HG02642 (cell line): ENCODE results near the gene PPIB.

Source experiments
- ATAC-seq: cut with Tn5 transposase; IDR thresholded peaks from one replicate; pipeline ENCODE4 v1.9.1; 2021; ENCODE audit warnings: mild to moderate bottlenecking; ENCODE audit not compliant: unreplicated experiment, poor library complexity

PPIB gene

GRCh38 chr15:64162869-64163658 is at the start of gene PPIB:
Gene PPIB, minus strand, starts transcription at chr15:64163022. Its CDS starts 36 bp downstream, at chr15:64162986.
- peak; percentile 93 for ATAC-seq

DNA sequence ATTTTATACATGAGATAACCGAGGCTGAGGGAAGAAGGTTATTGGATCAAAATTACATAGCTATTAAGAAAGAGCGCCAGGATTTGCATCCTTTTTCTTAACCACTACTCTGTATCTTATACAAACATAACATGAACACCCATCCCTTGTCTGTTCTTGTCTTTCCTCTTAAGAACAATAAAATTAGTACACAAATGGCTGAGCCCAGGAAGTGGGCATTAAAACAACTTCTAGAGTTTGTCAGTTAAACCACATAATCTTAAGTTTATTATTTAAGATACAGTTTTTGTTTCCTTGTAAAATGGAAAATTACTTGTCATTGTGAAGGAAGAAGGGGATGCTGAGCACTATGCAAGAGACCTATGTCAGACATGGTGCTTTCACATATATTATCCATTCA is 48.9 kb upstream of the PPIB start:
- no peak for ATAC-seq

- no peak for ATAC-seq
Observed at GRCh38 chr15:64210371-64210770, 47.5 kb upstream of the PPIB start.

DNA sequence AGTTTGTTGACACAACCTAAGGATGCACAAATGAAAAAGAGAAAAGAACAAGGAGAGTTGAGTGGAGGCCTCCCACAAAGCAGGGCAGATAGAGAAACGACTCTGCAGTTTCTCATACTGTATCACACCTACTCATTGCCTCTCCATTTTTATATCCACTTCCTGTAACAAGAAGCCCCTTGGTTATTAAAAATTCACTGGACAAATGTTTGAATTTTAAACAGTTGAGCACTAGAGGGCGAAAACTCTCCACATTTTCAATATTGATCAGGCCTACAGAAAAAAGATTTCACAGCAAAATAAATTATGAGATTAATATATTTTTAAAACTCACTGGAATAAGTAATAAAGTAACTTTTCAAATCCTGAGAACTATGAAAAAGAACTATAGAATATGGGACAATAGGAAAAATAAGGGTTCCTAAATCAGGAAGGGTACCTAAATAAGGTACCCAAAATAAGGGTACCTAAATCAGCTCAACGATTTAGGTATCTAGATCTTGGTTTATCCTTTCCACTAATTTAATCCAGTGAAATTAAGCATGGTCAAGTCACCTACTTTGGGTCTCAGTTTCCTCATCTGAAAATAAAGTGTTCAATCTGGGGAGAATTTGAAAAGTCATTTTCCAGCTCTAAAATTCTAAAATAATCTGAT is 47.0 kb upstream of the PPIB start:
- no peak for ATAC-seq

- ATAC-seq: no peak
Observed at GRCh38 chr15:64205202-64205601, 42.4 kb upstream of the PPIB start.

GRCh38 chr15:64197425-64197824 is 34.6 kb upstream of the PPIB start:
- ATAC-seq: no peak

DNA sequence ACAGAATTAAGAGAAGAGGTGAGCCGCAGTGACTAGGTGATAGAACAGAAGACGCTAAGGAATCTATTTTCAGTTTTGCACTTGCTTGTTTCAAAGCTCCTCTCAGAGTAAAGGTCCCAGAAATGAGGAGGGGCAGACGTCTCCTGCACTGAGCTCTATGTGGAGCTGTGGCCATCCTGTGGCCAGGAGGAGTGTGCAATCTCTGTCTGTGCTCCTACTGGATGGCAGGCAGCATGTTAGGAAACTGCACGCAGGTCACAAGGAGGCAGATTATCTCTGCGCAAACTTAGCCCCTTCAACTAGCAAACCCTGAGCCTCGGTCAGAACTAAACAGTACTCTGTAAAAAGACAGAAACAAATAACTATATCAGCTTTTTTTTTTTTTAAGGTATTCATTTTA is 31.1 kb upstream of the PPIB start:
- no peak for ATAC-seq

- ATAC-seq: no peak
Observed at GRCh38 chr15:64191971-64192830, 29.4 kb upstream of the PPIB start.

- ATAC-seq: no peak
Observed at GRCh38 chr15:64187396-64188191, 24.8 kb upstream of the PPIB start.

GRCh38 chr15:64185146-64185911 is 22.5 kb upstream of the PPIB start:
- no peak for ATAC-seq

DNA sequence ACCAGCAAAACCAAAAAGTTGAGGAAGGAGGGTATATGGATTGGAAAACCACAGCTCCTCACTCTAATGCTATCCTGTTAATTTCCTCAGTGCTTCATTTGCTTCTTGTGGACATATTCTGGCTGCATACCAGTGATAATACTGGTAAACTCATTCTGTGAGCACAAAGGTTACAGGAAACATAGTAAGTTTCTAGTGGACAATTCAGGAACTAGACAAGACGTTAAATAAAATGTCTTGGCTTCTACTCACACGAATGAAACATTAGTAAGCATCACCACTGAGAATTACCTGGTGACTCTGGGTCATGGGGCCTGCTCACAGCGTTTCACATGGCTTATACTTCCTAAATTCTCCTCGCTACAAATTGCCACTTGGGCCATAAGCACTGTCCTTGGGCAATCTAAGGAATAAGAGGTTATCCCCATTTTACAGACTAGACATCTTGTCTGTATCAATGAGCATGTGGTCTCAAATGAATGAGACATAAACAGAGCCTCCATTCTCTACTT is 20.1 kb upstream of the PPIB start:
- no peak for ATAC-seq

GRCh38 chr15:64180235-64180824 is 17.5 kb upstream of the PPIB start:
- ATAC-seq: no peak

GRCh38 chr15:64166102-64166890 is 3.5 kb upstream of the PPIB start:
- no peak for ATAC-seq

DNA sequence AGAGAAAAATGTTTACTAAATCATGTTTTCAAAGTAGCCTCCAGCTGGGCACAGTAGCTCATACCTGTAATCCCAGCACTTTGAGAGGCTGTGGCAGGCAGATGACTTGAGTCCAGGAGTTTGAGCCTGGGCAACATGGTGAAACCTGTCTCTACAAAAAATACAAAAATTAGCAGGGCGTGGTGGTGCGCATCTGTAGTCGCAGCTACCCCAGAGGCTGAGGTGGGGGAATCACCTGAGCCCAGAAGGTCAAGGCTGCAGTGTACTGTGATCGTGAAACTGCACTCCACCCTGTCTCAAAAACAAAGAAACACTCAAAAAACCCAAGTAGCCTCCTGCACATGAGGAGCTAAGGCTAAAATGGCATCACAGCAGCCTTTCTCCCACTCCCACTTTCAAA is 1.6 kb upstream of the PPIB start:
- ATAC-seq: no peak

GRCh38 chr15:64163659-64164362 is 989 bp upstream of the PPIB start:
- ATAC-seq: peak; percentile 6

GRCh38 chr15:64162478-64162868 is 349 bp downstream of the PPIB start:
- ATAC-seq: peak; percentile 26

- no peak for ATAC-seq
Observed at GRCh38 chr15:64161688-64162477, 939 bp downstream of the PPIB start.
